ENCODE data around the gene HIGD1B.

DNA sequence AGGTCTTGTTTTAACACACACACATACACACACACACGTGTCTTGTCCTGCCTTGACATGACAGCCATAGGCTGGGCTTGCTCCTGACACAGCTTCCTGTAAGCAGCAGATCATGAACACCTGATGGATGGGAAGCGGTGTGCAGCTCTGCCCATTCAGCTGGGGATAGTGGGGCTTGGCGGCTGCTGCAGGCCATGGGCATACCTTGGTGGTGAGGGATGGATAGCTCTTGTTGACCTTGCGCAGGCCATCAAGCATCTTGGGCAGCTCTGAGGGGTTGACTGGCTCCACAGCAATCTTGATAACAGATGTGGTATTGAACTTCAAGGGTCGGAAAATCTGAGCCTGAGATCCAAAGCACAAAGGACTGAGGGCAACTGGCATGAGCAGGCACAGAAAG, 12.0 kb downstream of the HIGD1B start:
- TF ChIP-seq SIN3A (IDR thresholded peaks at IDR 0.05; ENCODE audit: borderline replicate concordance, insufficient read depth, low read length): no peak
- TF ChIP-seq POLR2AphosphoS5 (IDR thresholded peaks at IDR 0.05; ENCODE audit: low read depth, low read length): no peak
- TF ChIP-seq, protein P1, sequence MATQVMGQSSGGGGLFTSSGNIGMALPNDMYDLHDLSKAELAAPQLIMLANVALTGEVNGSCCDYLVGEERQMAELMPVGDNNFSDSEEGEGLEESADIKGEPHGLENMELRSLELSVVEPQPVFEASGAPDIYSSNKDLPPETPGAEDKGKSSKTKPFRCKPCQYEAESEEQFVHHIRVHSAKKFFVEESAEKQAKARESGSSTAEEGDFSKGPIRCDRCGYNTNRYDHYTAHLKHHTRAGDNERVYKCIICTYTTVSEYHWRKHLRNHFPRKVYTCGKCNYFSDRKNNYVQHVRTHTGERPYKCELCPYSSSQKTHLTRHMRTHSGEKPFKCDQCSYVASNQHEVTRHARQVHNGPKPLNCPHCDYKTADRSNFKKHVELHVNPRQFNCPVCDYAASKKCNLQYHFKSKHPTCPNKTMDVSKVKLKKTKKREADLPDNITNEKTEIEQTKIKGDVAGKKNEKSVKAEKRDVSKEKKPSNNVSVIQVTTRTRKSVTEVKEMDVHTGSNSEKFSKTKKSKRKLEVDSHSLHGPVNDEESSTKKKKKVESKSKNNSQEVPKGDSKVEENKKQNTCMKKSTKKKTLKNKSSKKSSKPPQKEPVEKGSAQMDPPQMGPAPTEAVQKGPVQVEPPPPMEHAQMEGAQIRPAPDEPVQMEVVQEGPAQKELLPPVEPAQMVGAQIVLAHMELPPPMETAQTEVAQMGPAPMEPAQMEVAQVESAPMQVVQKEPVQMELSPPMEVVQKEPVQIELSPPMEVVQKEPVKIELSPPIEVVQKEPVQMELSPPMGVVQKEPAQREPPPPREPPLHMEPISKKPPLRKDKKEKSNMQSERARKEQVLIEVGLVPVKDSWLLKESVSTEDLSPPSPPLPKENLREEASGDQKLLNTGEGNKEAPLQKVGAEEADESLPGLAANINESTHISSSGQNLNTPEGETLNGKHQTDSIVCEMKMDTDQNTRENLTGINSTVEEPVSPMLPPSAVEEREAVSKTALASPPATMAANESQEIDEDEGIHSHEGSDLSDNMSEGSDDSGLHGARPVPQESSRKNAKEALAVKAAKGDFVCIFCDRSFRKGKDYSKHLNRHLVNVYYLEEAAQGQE (IDR thresholded peaks at IDR 0.05; ENCODE audit: insufficient read depth in 1 of 2, low read depth in 2 of 2, low read length in 2 of 2): no peak
